Measurements from ENCODE around the gene RUFY3. TPM values are rescaled to one million over a fixed set of nuclear protein-coding genes. Genes with fewer than 3 reads are reported as not detected.
A peak's percentile ranks its signal among the peaks of the same experiment; 100 is the strongest.

RUFY3 gene
- total and polyA plus RNA-seq, 2 of the 13 experiments (the other 11 are each of a cell fraction or from before 2014, with no cell fraction given), result 17.9 to 25.3 TPM

DNA sequence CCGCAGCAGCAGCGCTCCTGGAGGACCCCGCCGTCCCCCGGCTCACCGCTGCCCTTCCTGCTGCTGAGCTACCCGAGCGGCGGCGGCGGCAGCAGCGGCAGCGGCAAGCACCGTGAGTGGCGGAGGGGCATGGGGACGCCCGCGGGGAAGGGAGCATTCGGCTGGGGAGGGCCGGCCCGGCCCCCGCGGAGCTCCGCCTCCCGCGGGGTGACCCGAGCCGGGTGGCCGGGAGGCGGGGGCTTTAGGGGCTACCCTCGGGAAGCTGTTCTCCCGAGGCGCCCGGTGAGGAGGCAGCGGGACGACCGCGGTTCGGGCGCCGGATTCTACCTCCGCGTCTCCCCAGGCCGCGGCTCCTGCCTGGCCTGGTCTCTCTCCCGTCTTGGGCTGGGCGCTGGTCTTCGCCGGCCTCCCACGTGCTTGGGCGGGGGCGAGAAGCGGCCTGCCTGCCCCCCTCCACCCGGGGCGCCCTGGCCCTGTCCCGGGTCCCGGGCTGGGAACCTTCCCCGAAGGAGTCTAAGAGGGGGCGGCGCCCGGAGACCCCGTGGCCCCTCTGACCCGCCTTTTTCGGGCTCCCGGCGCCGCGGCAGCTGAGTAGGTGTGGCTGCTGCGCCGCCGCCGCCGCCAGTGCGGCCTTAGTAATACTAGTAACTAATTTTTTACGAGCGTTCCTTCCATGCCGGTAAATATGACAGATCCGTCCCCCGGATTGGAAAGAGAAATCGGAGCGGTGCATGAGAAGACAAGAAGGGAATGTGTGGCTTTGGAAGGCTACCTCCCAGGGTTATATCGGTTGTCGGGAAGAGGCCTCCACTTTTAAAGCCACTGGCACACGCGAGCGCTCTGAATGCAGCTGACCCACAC is 16.4 kb upstream of the RUFY3 start (continued):
- TF ChIP-seq ZFAT (CRISPR knock-in tag; conservative IDR thresholded peaks at IDR 0.05) (0 out of 2 replicates have a peak, but pooled peaks have one; percentile 42), ZBTB1 (CRISPR knock-in tag; IDR thresholded peaks at IDR 0.05; ENCODE audit: borderline replicate concordance) (no peak), ZNF883 (CRISPR knock-in tag; IDR thresholded peaks at IDR 0.05; ENCODE audit: not compliant biosample characterization) (no peak), ZBTB33 (CRISPR knock-in tag; IDR thresholded peaks at IDR 0.05) (no peak), ZNF75D (CRISPR knock-in tag; IDR thresholded peaks at IDR 0.05; ENCODE audit: borderline replicate concordance) (no peak), ZNF619 (CRISPR knock-in tag; IDR thresholded peaks at IDR 0.05) (no peak), SUZ12 (IDR thresholded peaks at IDR 0.05; ENCODE audit: low read depth, low read length) (no peak), DNMT1 (CRISPR knock-in tag; IDR thresholded peaks at IDR 0.05) (no peak), ZNF704 (CRISPR knock-in tag; IDR thresholded peaks at IDR 0.05; ENCODE audit: borderline replicate concordance) (no peak), ZNF260 (CRISPR knock-in tag; IDR thresholded peaks at IDR 0.05; ENCODE audit: borderline replicate concordance, low read depth) (no peak), BRCA1 (CRISPR knock-in tag; IDR thresholded peaks at IDR 0.05) (0 out of 2 replicates have a peak, but pooled peaks have one; percentile 16), PHF20 (CRISPR knock-in tag; IDR thresholded peaks at IDR 0.05) (peak; percentile 53; the same call in 1 of the 2 replicates), ZSCAN25 (CRISPR knock-in tag; IDR thresholded peaks at IDR 0.05) (no peak), ZBTB25 (CRISPR knock-in tag; IDR thresholded peaks at IDR 0.05) (peak; percentile 73; the same call in 1 of the 2 replicates), ZNF605 (CRISPR knock-in tag; IDR thresholded peaks at IDR 0.05) (no peak; the same call in 1 of the 2 replicates), ATF1 (CRISPR knock-in tag; IDR thresholded peaks at IDR 0.05) (no peak), ZNF256 (CRISPR knock-in tag; conservative IDR thresholded peaks at IDR 0.05) (no peak), PHB2 (IDR thresholded peaks at IDR 0.05; ENCODE audit: partially characterized antibody) (no peak), ZNF878 (CRISPR knock-in tag; IDR thresholded peaks at IDR 0.05) (peak; percentile 79; the same call in 1 of the 2 replicates)
- TF ChIP-seq, protein P1, sequence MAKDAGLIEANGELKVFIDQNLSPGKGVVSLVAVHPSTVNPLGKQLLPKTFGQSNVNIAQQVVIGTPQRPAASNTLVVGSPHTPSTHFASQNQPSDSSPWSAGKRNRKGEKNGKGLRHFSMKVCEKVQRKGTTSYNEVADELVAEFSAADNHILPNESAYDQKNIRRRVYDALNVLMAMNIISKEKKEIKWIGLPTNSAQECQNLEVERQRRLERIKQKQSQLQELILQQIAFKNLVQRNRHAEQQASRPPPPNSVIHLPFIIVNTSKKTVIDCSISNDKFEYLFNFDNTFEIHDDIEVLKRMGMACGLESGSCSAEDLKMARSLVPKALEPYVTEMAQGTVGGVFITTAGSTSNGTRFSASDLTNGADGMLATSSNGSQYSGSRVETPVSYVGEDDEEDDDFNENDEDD (CRISPR knock-in tag; IDR thresholded peaks at IDR 0.05; ENCODE audit: borderline replicate concordance), result peak; percentile 73
- TF ChIP-seq, protein P2, sequence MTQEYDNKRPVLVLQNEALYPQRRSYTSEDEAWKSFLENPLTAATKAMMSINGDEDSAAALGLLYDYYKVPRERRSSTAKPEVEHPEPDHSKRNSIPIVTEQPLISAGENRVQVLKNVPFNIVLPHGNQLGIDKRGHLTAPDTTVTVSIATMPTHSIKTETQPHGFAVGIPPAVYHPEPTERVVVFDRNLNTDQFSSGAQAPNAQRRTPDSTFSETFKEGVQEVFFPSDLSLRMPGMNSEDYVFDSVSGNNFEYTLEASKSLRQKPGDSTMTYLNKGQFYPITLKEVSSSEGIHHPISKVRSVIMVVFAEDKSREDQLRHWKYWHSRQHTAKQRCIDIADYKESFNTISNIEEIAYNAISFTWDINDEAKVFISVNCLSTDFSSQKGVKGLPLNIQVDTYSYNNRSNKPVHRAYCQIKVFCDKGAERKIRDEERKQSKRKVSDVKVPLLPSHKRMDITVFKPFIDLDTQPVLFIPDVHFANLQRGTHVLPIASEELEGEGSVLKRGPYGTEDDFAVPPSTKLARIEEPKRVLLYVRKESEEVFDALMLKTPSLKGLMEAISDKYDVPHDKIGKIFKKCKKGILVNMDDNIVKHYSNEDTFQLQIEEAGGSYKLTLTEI (CRISPR knock-in tag; conservative IDR thresholded peaks at IDR 0.05), result no peak
